Ishikawa (cell line): ENCODE data around the gene GALNT8.

Experiments
- CEBPB ChIP-seq: IDR thresholded peaks from 2 replicates; pipeline ENCODE4 v1.6.1; 2012
- CREB1 ChIP-seq: IDR thresholded peaks from 2 replicates; pipeline ENCODE4 v1.6.1; 2012; ENCODE audit warnings: low read depth
- EGR1 ChIP-seq: IDR thresholded peaks from 2 replicates; pipeline ENCODE4 v1.6.1; 2012
- EP300 ChIP-seq: IDR thresholded peaks from 2 replicates; pipeline ENCODE4 v1.6.1; 2012; ENCODE audit warnings: borderline replicate concordance
- FOXM1 ChIP-seq: IDR thresholded peaks from 2 replicates; pipeline ENCODE4 v1.6.1; 2012; ENCODE audit warnings: low read depth, borderline replicate concordance
- RAD21 ChIP-seq: IDR thresholded peaks from 2 replicates; pipeline ENCODE4 v1.6.1; 2012; ENCODE audit warnings: low read depth
- TAF1 ChIP-seq: IDR thresholded peaks from 2 replicates; pipeline ENCODE4 v1.6.1; 2012; ENCODE audit warnings: low read depth, mild to moderate bottlenecking
- TCF12 ChIP-seq: IDR thresholded peaks from 2 replicates; pipeline ENCODE4 v1.6.1; 2012; ENCODE audit warnings: low read depth
- YY1 ChIP-seq: IDR thresholded peaks from 2 replicates; pipeline ENCODE4 v1.6.1; 2012; ENCODE audit warnings: low read depth
- TF ChIP-seq, protein P1 (sequence below): IDR thresholded peaks from 2 replicates; pipeline ENCODE4 v1.6.1; 2012; ENCODE audit warnings: low read depth, mild to moderate bottlenecking
- TF ChIP-seq, protein P2 (sequence below): IDR thresholded peaks from 2 replicates; pipeline ENCODE4 v1.6.1; 2012

DNA sequence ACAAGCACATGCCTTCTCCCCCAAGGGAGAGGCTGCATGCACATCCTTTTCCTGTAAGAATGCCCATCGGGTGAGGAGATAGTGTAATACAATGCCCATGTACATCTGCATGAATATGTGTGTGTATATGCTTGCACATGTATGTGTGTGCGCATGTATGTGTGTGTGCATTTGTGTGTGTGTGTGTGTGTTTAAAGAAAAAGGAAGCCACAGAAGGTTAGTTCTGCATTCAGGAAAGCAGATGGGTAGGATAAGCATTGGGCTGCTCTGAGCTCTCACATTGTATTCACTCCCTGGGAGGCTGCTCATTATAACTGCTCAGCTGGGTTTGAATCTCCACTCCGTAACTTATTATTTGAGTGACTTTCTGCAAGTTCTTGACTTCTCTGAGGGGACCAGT lies 74.3 kb downstream of the GALNT8 start:
- TF ChIP-seq, protein P1, sequence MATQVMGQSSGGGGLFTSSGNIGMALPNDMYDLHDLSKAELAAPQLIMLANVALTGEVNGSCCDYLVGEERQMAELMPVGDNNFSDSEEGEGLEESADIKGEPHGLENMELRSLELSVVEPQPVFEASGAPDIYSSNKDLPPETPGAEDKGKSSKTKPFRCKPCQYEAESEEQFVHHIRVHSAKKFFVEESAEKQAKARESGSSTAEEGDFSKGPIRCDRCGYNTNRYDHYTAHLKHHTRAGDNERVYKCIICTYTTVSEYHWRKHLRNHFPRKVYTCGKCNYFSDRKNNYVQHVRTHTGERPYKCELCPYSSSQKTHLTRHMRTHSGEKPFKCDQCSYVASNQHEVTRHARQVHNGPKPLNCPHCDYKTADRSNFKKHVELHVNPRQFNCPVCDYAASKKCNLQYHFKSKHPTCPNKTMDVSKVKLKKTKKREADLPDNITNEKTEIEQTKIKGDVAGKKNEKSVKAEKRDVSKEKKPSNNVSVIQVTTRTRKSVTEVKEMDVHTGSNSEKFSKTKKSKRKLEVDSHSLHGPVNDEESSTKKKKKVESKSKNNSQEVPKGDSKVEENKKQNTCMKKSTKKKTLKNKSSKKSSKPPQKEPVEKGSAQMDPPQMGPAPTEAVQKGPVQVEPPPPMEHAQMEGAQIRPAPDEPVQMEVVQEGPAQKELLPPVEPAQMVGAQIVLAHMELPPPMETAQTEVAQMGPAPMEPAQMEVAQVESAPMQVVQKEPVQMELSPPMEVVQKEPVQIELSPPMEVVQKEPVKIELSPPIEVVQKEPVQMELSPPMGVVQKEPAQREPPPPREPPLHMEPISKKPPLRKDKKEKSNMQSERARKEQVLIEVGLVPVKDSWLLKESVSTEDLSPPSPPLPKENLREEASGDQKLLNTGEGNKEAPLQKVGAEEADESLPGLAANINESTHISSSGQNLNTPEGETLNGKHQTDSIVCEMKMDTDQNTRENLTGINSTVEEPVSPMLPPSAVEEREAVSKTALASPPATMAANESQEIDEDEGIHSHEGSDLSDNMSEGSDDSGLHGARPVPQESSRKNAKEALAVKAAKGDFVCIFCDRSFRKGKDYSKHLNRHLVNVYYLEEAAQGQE = no peak
- TF ChIP-seq TAF1 = no peak
- TF ChIP-seq, protein P2, sequence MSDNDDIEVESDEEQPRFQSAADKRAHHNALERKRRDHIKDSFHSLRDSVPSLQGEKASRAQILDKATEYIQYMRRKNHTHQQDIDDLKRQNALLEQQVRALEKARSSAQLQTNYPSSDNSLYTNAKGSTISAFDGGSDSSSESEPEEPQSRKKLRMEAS = no peak
- no peak for TF ChIP-seq CEBPB
- TF ChIP-seq TCF12 = no peak
- TF ChIP-seq EP300 = no peak
- TF ChIP-seq CREB1 = no peak
- TF ChIP-seq RAD21 = no peak
- TF ChIP-seq FOXM1 = no peak
- TF ChIP-seq EGR1 = no peak
- no peak for TF ChIP-seq YY1
